ENCODE data around the gene DUSP2. TPM values are rescaled to one million over a fixed set of nuclear protein-coding genes. Genes with fewer than 3 reads are reported as not detected.
A peak's percentile ranks its signal among the peaks of the same experiment; 100 is the strongest.

Gene DUSP2
- polyA plus RNA-seq (2013, experiment 1 of 2) = 6.8 TPM
- 6.7 TPM for polyA plus RNA-seq (2013, experiment 2 of 2)

DNA sequence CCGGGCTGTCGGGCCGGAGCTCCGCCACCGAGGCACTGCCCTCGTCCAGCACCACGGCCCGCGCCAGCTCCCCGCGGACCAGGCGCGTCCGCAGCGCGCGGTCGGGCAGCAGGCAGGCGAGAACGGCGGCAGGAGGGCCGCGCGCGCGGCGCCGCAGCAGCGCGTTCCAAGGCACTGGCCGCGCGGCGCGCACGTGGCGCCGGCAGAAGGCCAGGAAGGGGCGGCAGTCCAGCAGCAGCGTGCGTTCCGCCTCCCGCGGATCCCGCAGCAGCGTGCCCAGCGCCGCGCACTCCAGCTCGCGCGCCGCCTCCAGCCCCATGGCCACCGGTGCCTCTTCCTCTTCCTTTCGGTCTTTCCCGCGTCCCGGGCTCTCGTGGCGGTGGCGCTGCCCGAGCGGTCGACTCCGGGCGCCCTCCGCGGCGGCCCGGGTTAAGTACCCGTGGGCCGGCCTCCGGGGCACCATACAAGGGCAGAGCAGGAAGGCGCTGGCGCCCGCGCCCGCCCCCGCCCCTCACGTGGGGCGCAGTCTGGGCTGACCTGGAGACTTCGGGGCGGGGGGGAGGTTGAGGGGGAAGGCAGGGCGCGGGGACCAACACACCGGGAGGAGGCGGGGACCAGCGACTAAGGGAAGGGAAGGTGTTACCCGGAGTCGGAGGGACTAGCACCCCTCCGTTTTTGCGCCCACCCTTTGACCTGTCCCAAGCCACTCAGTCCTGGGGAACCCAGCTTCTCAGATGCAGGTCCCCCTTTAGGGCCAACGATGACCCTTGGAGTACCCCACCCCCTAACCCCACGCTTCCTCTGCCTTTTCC, at the start of gene DUSP2:
Gene DUSP2, minus strand, starts transcription at position 405 of the 812 bp plus-strand sequence. Its CDS starts 86 bp downstream, at position 319.
- no peaks in the 10 kb centered on the region for H3K79me2 ChIP-seq (ENCODE audit: control insufficient read depth, insufficient read depth, low read length)
- H2BK15ac ChIP-seq (replicated peaks; ENCODE audit: low read depth) = no peak within 1 kb of the TSS
- DNase-seq = peak; percentile 75
- H3K9ac ChIP-seq (ENCODE audit: low read length) = peak within 1 kb of the TSS; percentile 73
- H2AK5ac ChIP-seq (ENCODE audit: low read length) = no peak within 1 kb of the TSS
- peak within 1 kb of the TSS; percentile 45 for H3K18ac ChIP-seq (ENCODE audit: low read length)
- no peaks in the 10 kb centered on the region for H3K27me3 ChIP-seq (ENCODE audit: insufficient read depth, low read length, poor library complexity)
- H3K4me2 ChIP-seq (ENCODE audit: low read length) = peak within 1 kb of the TSS; percentile 68
- H4K5ac ChIP-seq (ENCODE audit: low read length) = no peak within 1 kb of the TSS
- no peak within 1 kb of the TSS for H2BK5ac ChIP-seq (ENCODE audit: low read length)
- H3K56ac ChIP-seq (ENCODE audit: low read length) = peak within 1 kb of the TSS; percentile 93
- H3K79me1 ChIP-seq (ENCODE audit: low read length) = no peaks in the 10 kb centered on the region
- H3K36me3 ChIP-seq (ENCODE audit: control insufficient read depth, insufficient read depth, low read length) = no peaks in the 10 kb centered on the region
- peak within 1 kb of the TSS; percentile 76 for H3K23ac ChIP-seq (ENCODE audit: low read length)
- H3K27ac ChIP-seq (ENCODE audit: low read depth, low read length) = no peak within 1 kb of the TSS
- no peak within 1 kb of the TSS for H2BK120ac ChIP-seq (ENCODE audit: low read depth, low read length)
- H3K4me1 ChIP-seq (ENCODE audit: control insufficient read depth, low read depth, low read length) = peaks cover 5% of the 10 kb centered on the region
- H3K4me3 ChIP-seq (ENCODE audit: low read length) = peak within 1 kb of the TSS; percentile 24
- H4K8ac ChIP-seq (ENCODE audit: low read depth, low read length) = no peak within 1 kb of the TSS
- WGBS (ENCODE audit: extremely low coverage, insufficient coverage, low lambda C conversion rate) = no CpG with 5 or more reads among the region's 94 CpGs
- H3K4ac ChIP-seq (ENCODE audit: low read depth, low read length) = peak within 1 kb of the TSS; percentile 63

DNA sequence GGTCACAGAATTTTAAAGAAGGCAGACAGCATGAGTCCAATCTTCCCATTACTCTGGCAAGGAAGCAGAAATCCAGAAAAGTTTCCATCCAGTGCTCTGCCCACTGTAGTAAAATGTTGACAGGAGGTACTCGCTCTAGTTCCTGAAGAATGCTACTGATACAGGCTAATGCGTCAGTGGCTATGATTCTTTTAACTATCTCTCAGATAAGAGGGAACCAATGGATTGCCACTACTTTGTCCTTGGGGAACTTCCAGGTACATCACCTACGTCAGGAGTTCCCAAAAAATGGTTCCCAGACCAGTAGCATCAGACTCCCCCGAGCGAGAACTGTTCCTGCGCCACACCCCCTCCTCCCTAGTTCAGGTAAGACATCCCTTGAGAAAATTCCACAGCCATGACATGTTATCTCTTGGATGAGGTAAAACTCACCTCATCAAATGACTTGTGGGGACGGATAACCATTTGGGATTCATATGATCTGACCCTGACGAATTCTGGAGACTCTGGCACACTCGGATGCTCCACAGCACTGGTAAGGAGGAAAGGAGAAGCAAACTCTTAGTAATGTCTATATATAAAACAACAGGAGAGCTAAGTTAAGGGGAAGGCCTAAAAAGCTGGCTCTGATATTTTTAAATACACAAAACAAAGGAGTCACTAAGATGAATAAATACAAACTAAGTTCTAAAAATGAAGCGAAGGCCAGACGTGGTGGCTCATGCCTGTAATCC, 46.9 kb upstream of the DUSP2 start:
- Histone ChIP-seq H2AK5ac (ENCODE audit: low read length) (no peak overlapping the region), H4K8ac (ENCODE audit: low read depth, low read length) (no peak overlapping the region), H3K4me2 (ENCODE audit: low read length) (no peak overlapping the region), H3K27me3 (ENCODE audit: insufficient read depth, low read length, poor library complexity) (no peaks in the 10 kb centered on the region), H2BK15ac (replicated peaks; ENCODE audit: low read depth) (no peak overlapping the region), H3K18ac (ENCODE audit: low read length) (no peak overlapping the region), H3K4me3 (ENCODE audit: low read length) (no peak overlapping the region), H3K27ac (ENCODE audit: low read depth, low read length) (no peak overlapping the region), H3K23ac (ENCODE audit: low read length) (no peak overlapping the region), H4K5ac (ENCODE audit: low read length) (no peak overlapping the region), H3K4me1 (ENCODE audit: control insufficient read depth, low read depth, low read length) (no peaks in the 10 kb centered on the region), H3K4ac (ENCODE audit: low read depth, low read length) (no peak overlapping the region), H3K79me1 (ENCODE audit: low read length) (peaks cover 3% of the 10 kb centered on the region), H2BK120ac (ENCODE audit: low read depth, low read length) (no peak overlapping the region), H3K79me2 (ENCODE audit: control insufficient read depth, insufficient read depth, low read length) (peaks cover 7% of the 10 kb centered on the region), H2BK5ac (ENCODE audit: low read length) (no peak overlapping the region), H3K9ac (ENCODE audit: low read length) (no peak overlapping the region), H3K36me3 (ENCODE audit: control insufficient read depth, insufficient read depth, low read length) (peaks cover 11% of the 10 kb centered on the region), H3K56ac (ENCODE audit: low read length) (no peak overlapping the region)
- no peak for DNase-seq
- no CpG with 5 or more reads among the region's 11 CpGs for WGBS (ENCODE audit: extremely low coverage, insufficient coverage, low lambda C conversion rate)

- H2AK5ac ChIP-seq (ENCODE audit: low read length) = no peak overlapping the region
- H4K8ac ChIP-seq (ENCODE audit: low read depth, low read length) = no peak overlapping the region
- no peak overlapping the region for H3K56ac ChIP-seq (ENCODE audit: low read length)
- H3K27me3 ChIP-seq (ENCODE audit: insufficient read depth, low read length, poor library complexity) = no peaks in the 10 kb centered on the region
- no peak overlapping the region for H3K4ac ChIP-seq (ENCODE audit: low read depth, low read length)
- no peak overlapping the region for H2BK15ac ChIP-seq (replicated peaks; ENCODE audit: low read depth)
- no peak for DNase-seq
- H3K9ac ChIP-seq (ENCODE audit: low read length) = no peak overlapping the region
- no peak overlapping the region for H3K4me2 ChIP-seq (ENCODE audit: low read length)
- H3K4me3 ChIP-seq (ENCODE audit: low read length) = no peak overlapping the region
- WGBS (ENCODE audit: extremely low coverage, insufficient coverage, low lambda C conversion rate) = no CpG with 5 or more reads among the region's 12 CpGs
- H3K36me3 ChIP-seq (ENCODE audit: control insufficient read depth, insufficient read depth, low read length) = peaks cover 21% of the 10 kb centered on the region
- no peak overlapping the region for H2BK5ac ChIP-seq (ENCODE audit: low read length)
- H3K4me1 ChIP-seq (ENCODE audit: control insufficient read depth, low read depth, low read length) = no peaks in the 10 kb centered on the region
- H2BK120ac ChIP-seq (ENCODE audit: low read depth, low read length) = no peak overlapping the region
- no peak overlapping the region for H4K5ac ChIP-seq (ENCODE audit: low read length)
- H3K18ac ChIP-seq (ENCODE audit: low read length) = no peak overlapping the region
- H3K27ac ChIP-seq (ENCODE audit: low read depth, low read length) = no peak overlapping the region
- H3K23ac ChIP-seq (ENCODE audit: low read length) = no peak overlapping the region
- no peaks in the 10 kb centered on the region for H3K79me2 ChIP-seq (ENCODE audit: control insufficient read depth, insufficient read depth, low read length)
- no peaks in the 10 kb centered on the region for H3K79me1 ChIP-seq (ENCODE audit: low read length)
Measured at GRCh38 chr2:96188821-96189526, 43.7 kb upstream of the DUSP2 start.

DNA sequence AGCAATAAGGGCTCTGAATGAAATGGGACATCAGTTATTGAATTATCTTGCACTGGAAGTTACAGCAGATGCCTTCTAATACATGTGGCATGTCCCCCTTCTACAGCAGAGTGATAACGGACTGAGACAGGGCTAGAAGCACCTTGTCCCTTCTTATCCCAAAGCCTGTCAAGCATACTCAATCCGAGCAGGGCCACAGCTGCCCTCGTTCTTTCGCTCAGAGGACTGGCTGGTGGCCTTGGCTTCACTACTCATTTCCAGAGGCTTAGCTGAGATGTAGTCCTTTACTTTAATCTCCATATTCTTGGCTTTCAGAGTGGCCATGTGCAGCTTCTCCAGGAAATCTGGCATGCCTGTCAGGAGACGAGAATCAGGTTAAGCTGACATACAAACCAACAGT, 41.3 kb upstream of the DUSP2 start:
- Histone ChIP-seq H2BK120ac (ENCODE audit: low read depth, low read length) (no peak overlapping the region), H2BK5ac (ENCODE audit: low read length) (no peak overlapping the region), H3K56ac (ENCODE audit: low read length) (no peak overlapping the region), H3K4me2 (ENCODE audit: low read length) (no peak overlapping the region), H4K8ac (ENCODE audit: low read depth, low read length) (no peak overlapping the region), H3K27me3 (ENCODE audit: insufficient read depth, low read length, poor library complexity) (no peaks in the 10 kb centered on the region), H4K5ac (ENCODE audit: low read length) (no peak overlapping the region), H3K79me1 (ENCODE audit: low read length) (no peaks in the 10 kb centered on the region), H3K4me1 (ENCODE audit: control insufficient read depth, low read depth, low read length) (no peaks in the 10 kb centered on the region), H3K18ac (ENCODE audit: low read length) (no peak overlapping the region), H2BK15ac (replicated peaks; ENCODE audit: low read depth) (no peak overlapping the region), H3K27ac (ENCODE audit: low read depth, low read length) (no peak overlapping the region), H3K9ac (ENCODE audit: low read length) (no peak overlapping the region), H3K23ac (ENCODE audit: low read length) (no peak overlapping the region), H3K79me2 (ENCODE audit: control insufficient read depth, insufficient read depth, low read length) (no peaks in the 10 kb centered on the region), H3K36me3 (ENCODE audit: control insufficient read depth, insufficient read depth, low read length) (peaks cover 16% of the 10 kb centered on the region), H3K4me3 (ENCODE audit: low read length) (no peak overlapping the region), H2AK5ac (ENCODE audit: low read length) (no peak overlapping the region), H3K4ac (ENCODE audit: low read depth, low read length) (no peak overlapping the region)
- WGBS (ENCODE audit: extremely low coverage, insufficient coverage, low lambda C conversion rate) = no CpG with 5 or more reads among the region's 5 CpGs
- no peak for DNase-seq

- Histone ChIP-seq H4K5ac (ENCODE audit: low read length) (no peak overlapping the region), H4K8ac (ENCODE audit: low read depth, low read length) (no peak overlapping the region)
- WGBS (ENCODE audit: extremely low coverage, insufficient coverage, low lambda C conversion rate) = no CpG with 5 or more reads among the region's 1 CpG
Measured at GRCh38 chr2:96185516-96185915, 40.3 kb upstream of the DUSP2 start.

More at GRCh38 chr2:96185516-96185915, 40.3 kb upstream of the DUSP2 start:
- no peak overlapping the region for H3K4ac ChIP-seq (ENCODE audit: low read depth, low read length)
- no peak overlapping the region for H3K18ac ChIP-seq (ENCODE audit: low read length)
- H3K79me2 ChIP-seq (ENCODE audit: control insufficient read depth, insufficient read depth, low read length) = no peaks in the 10 kb centered on the region
- no peak overlapping the region for H3K9ac ChIP-seq (ENCODE audit: low read length)
- no peak overlapping the region for H3K56ac ChIP-seq (ENCODE audit: low read length)
- no peak overlapping the region for H3K23ac ChIP-seq (ENCODE audit: low read length)
- H3K36me3 ChIP-seq (ENCODE audit: control insufficient read depth, insufficient read depth, low read length) = peaks cover 14% of the 10 kb centered on the region
- H3K4me3 ChIP-seq (ENCODE audit: low read length) = no peak overlapping the region
- no peak overlapping the region for H3K4me2 ChIP-seq (ENCODE audit: low read length)
- H2BK5ac ChIP-seq (ENCODE audit: low read length) = no peak overlapping the region
- DNase-seq = no peak
- H3K79me1 ChIP-seq (ENCODE audit: low read length) = no peaks in the 10 kb centered on the region
- H2BK15ac ChIP-seq (replicated peaks; ENCODE audit: low read depth) = no peak overlapping the region
- H2AK5ac ChIP-seq (ENCODE audit: low read length) = no peak overlapping the region
- H3K4me1 ChIP-seq (ENCODE audit: control insufficient read depth, low read depth, low read length) = no peaks in the 10 kb centered on the region
- H3K27me3 ChIP-seq (ENCODE audit: insufficient read depth, low read length, poor library complexity) = no peaks in the 10 kb centered on the region
- H3K27ac ChIP-seq (ENCODE audit: low read depth, low read length) = no peak overlapping the region
- no peak overlapping the region for H2BK120ac ChIP-seq (ENCODE audit: low read depth, low read length)
